Nephron progenitor cell (in vitro differentiated cells): Measurements from ENCODE around the gene CAMK1G.

Source experiments
- DNase-seq: peaks from one replicate; pipeline ENCODE4 v3.0.0; 2021
- H3K27ac Mint-ChIP-seq: 2 replicates; pipeline ENCODE4 v1.8.0; 2021; ENCODE audit warnings: mild to moderate bottlenecking, moderate library complexity, mixed read lengths
- H3K27me3 Mint-ChIP-seq: 2 replicates; pipeline ENCODE4 v1.8.0; 2021; ENCODE audit warnings: mild to moderate bottlenecking, low read depth, mixed read lengths; ENCODE audit not compliant: poor library complexity
- H3K36me3 Mint-ChIP-seq: 2 replicates; pipeline ENCODE4 v1.8.0; 2021; ENCODE audit warnings: low read depth, mixed read lengths
- H3K4me1 Mint-ChIP-seq: 2 replicates; pipeline ENCODE4 v1.8.0; 2021; ENCODE audit warnings: mixed read lengths
- H3K4me3 Mint-ChIP-seq: 2 replicates; pipeline ENCODE4 v1.8.0; 2021; ENCODE audit warnings: mild to moderate bottlenecking, moderate library complexity, mixed read lengths
- H3K9me3 Mint-ChIP-seq: 2 replicates; pipeline ENCODE4 v1.8.0; 2021; ENCODE audit warnings: mild to moderate bottlenecking, moderate library complexity, mixed read lengths
- CTCF ChIP-seq: fragments of 200-600 bp; sonication (generic); IDR thresholded peaks from 2 replicates; pipeline ENCODE4 v1.5.0; 2021; ENCODE audit warnings: antibody characterized with exemption

The CAMK1G gene

GRCh38 chr1:209614906-209615305 is 31.4 kb downstream of the CAMK1G start:
- H3K4me1 Mint-ChIP-seq, result peaks cover 2% of the 10 kb centered on the region
- H3K36me3 Mint-ChIP-seq, result no peaks in the 10 kb centered on the region
- DNase-seq, result no peak
- H3K27ac Mint-ChIP-seq, result peak overlapping the region; percentile 27
- H3K4me3 Mint-ChIP-seq, result no peak overlapping the region
- H3K27me3 Mint-ChIP-seq, result peaks cover 23% of the 10 kb centered on the region
- no peak for TF ChIP-seq CTCF
- H3K9me3 Mint-ChIP-seq, result no peaks in the 10 kb centered on the region

- no peaks in the 10 kb centered on the region for H3K9me3 Mint-ChIP-seq
- no peak overlapping the region for H3K27ac Mint-ChIP-seq
- TF ChIP-seq CTCF, result no peak
- peaks cover 8% of the 10 kb centered on the region for H3K4me1 Mint-ChIP-seq
- H3K27me3 Mint-ChIP-seq, result peaks cover 24% of the 10 kb centered on the region
- no peak overlapping the region for H3K4me3 Mint-ChIP-seq
- H3K36me3 Mint-ChIP-seq, result no peaks in the 10 kb centered on the region
- no peak for DNase-seq
Measured at GRCh38 chr1:209616366-209617046, 33.0 kb downstream of the CAMK1G start.

GRCh38 chr1:209617047-209617673 is 33.6 kb downstream of the CAMK1G start:
- Mint-ChIP-seq H3K4me1 (peaks cover 8% of the 10 kb centered on the region), H3K36me3 (no peaks in the 10 kb centered on the region), H3K27ac (no peak overlapping the region), H3K4me3 (no peak overlapping the region), H3K9me3 (no peaks in the 10 kb centered on the region), H3K27me3 (peaks cover 31% of the 10 kb centered on the region)
- no peak for TF ChIP-seq CTCF
- DNase-seq, result no peak

- peaks cover 8% of the 10 kb centered on the region for H3K4me1 Mint-ChIP-seq
- no peak overlapping the region for H3K27ac Mint-ChIP-seq
- no peak for TF ChIP-seq CTCF
- H3K9me3 Mint-ChIP-seq, result no peaks in the 10 kb centered on the region
- H3K36me3 Mint-ChIP-seq, result no peaks in the 10 kb centered on the region
- no peak for DNase-seq
- peaks cover 37% of the 10 kb centered on the region for H3K27me3 Mint-ChIP-seq
- H3K4me3 Mint-ChIP-seq, result no peak overlapping the region
Measured at GRCh38 chr1:209617755-209618154, 34.2 kb downstream of the CAMK1G start.

- Mint-ChIP-seq H3K36me3 (no peaks in the 10 kb centered on the region), H3K4me3 (no peak overlapping the region), H3K9me3 (no peaks in the 10 kb centered on the region), H3K27ac (no peak overlapping the region), H3K27me3 (peaks cover 42% of the 10 kb centered on the region), H3K4me1 (peaks cover 8% of the 10 kb centered on the region)
- DNase-seq, result no peak
- TF ChIP-seq CTCF, result no peak
Measured at GRCh38 chr1:209618291-209618690, 34.8 kb downstream of the CAMK1G start.
